Esophagus muscularis mucosa (tissue), 4 donors: Measurements from ENCODE around the gene GXYLT1. TPM values are rescaled to one million over a fixed set of nuclear protein-coding genes. Genes with fewer than 3 reads are reported as not detected.
"Not testable (repeated sequence)": the region's sequence is repeated elsewhere in the genome, so short reads cannot be mapped to it uniquely, and the experiment has no call there.

Source experiments
- DNase-seq: peaks from one replicate; pipeline ENCODE4 v3.0.0-alpha.2; 2017; ENCODE audit errors: extremely low spot score
- H3K27ac ChIP-seq, 4 donors: fragments of 200-600 bp; sonication (generic); replicated peaks in 1 of 4; 1 replicate in 3 of 4; 2 replicates in 1 of 4; pipeline ENCODE4 v1.5.1; 2016 to 2019; ENCODE audit warnings: mild to moderate bottlenecking in 1 of 4
- H3K27me3 ChIP-seq, 4 donors: fragments of 200-600 bp; sonication (generic); one replicate each; pipeline versions ENCODE4 v1.5.1 to v1.6.0; 2016 to 2019
- H3K36me3 ChIP-seq, 4 donors: fragments of 200-600 bp; sonication (generic); one replicate each; pipeline ENCODE4 v1.5.1; 2016 to 2019
- H3K4me1 ChIP-seq, 4 donors: fragments of 200-600 bp; sonication (generic); one replicate each; pipeline ENCODE4 v1.5.1; 2016 to 2019
- H3K4me3 ChIP-seq, 4 donors: fragments of 200-600 bp; sonication (generic); 1 replicate in 2 of 4; 2 replicates in 2 of 4; pipeline ENCODE4 v1.5.1; 2016 to 2019; ENCODE audit warnings: mild to moderate bottlenecking in 4 of 4, moderate library complexity in 1 of 4
- H3K9me3 ChIP-seq, 4 donors: fragments of 200-600 bp; sonication (generic); 1 replicate in 3 of 4; 2 replicates in 1 of 4; pipeline ENCODE4 v1.5.1; 2016 to 2019
- EP300 ChIP-seq: sonication (generic); formaldehyde crosslinking; IDR thresholded peaks from one replicate; pipeline ENCODE4 v1.6.1; 2017; ENCODE audit warnings: antibody characterized with exemption
- POLR2A ChIP-seq: fragments of 450-650 bp; IDR thresholded peaks from one replicate; pipeline ENCODE4 v1.6.1; 2017; ENCODE audit warnings: antibody characterized with exemption, moderate library complexity, mild to moderate bottlenecking, low read depth
- POLR2AphosphoS5 ChIP-seq, 2 donors: sonication (generic); formaldehyde crosslinking; IDR thresholded peaks; one replicate each; pipeline ENCODE4 v1.6.1; 2017; ENCODE audit warnings: antibody characterized with exemption in 2 of 2
- WGBS: methylation state at CpG from one replicate; pipeline ENCODE4 v1.1.5; 2018; 5-methylcytosine and 5-hydroxymethylcytosine counted together
- intact Hi-C: fragments of 100-400 bp; cut with DNase I; formaldehyde crosslinking; loops from one replicate; pipeline ENCODE4 v1.15.1; 2023
- total RNA-seq, 4 donors: library from RNA; depleted of rRNA; stranded (reverse); fragments of >200 nt; gene quantifications; one replicate each; pipeline versions ENCODE4 v1.1.0 to v1.2.1, GENCODE V29; 2016
- TF ChIP-seq, protein P1 (sequence below), 3 experiments: fragments of 200-600 bp in 2 of 3; fragments of 450-650 bp in 1 of 3; sonication (generic) in 2 of 3; IDR thresholded peaks; one replicate each; pipeline ENCODE4 v1.5.1; 2017 to 2019; ENCODE audit warnings: antibody characterized with exemption in 3 of 3, mild to moderate bottlenecking in 2 of 3, moderate library complexity in 1 of 3

Gene GXYLT1
- total RNA-seq, 4 donors from 2014 or later = 9.7 to 13.7 (median 12.1) TPM

DNA sequence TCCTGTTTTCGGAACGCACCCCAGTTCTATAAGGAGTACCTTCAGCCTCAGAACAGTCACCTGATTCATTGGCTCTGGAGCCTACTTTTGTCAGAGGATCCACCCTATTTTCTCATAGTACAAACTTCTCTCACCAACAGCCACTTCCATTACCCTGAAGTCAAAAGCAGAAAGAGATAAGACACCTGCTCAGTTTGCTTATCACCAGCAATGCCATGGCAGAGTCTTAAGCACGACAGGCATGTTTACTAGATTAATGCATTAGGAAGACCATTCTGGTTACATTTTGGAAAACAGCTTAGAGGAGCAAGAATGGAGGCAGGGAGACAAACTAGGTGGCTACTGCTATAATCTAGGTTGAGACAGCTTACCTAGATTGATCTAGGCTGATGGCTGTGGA is 67.7 kb downstream of the GXYLT1 start:
- no peak for DNase-seq
- intact Hi-C loops = no loop called here
- no peak overlapping the region for H3K4me3 ChIP-seq
- no peaks in the 10 kb centered on the region for H3K4me1 ChIP-seq
- TF ChIP-seq, protein P1, sequence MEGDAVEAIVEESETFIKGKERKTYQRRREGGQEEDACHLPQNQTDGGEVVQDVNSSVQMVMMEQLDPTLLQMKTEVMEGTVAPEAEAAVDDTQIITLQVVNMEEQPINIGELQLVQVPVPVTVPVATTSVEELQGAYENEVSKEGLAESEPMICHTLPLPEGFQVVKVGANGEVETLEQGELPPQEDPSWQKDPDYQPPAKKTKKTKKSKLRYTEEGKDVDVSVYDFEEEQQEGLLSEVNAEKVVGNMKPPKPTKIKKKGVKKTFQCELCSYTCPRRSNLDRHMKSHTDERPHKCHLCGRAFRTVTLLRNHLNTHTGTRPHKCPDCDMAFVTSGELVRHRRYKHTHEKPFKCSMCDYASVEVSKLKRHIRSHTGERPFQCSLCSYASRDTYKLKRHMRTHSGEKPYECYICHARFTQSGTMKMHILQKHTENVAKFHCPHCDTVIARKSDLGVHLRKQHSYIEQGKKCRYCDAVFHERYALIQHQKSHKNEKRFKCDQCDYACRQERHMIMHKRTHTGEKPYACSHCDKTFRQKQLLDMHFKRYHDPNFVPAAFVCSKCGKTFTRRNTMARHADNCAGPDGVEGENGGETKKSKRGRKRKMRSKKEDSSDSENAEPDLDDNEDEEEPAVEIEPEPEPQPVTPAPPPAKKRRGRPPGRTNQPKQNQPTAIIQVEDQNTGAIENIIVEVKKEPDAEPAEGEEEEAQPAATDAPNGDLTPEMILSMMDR (IDR thresholded peaks at IDR 0.05) = no peak
- no peak for TF ChIP-seq POLR2AphosphoS5 (IDR thresholded peaks at IDR 0.05)
- TF ChIP-seq EP300 = no peak
- no peak for TF ChIP-seq POLR2A
- WGBS = 78% methylated on average over 3 of the region's 3 CpGs
- H3K27me3 ChIP-seq = no peaks in the 10 kb centered on the region
- peaks cover 0 to 10% (median under 1%) of the 10 kb centered on the region in 4 donors for H3K36me3 ChIP-seq
- no peak overlapping the region for H3K27ac ChIP-seq
- H3K9me3 ChIP-seq = no peaks in the 10 kb centered on the region

DNA sequence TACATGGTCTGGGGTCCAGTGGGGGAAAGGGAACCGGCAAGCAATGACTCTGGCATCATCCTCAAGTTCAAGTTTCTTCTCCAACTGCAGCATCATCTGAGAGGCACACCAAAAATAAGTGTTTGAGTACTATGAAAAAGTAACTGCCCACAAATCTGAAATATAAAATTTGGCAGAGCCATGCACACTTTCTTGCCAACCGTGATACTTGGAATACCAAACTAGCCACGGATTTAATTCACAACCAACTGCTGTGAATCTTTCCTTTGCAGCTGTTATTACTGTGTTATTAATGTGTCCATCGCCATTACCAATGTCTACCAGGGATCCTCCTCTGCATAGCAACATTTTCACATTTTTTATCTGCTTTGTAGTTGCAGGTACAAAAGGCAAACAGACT is 74.6 kb downstream of the GXYLT1 start:
- WGBS = 68% methylated on average over 4 of the region's 4 CpGs
- TF ChIP-seq POLR2AphosphoS5 (IDR thresholded peaks at IDR 0.05) = no peak
- no peak for TF ChIP-seq POLR2A
- TF ChIP-seq EP300 = no peak
- TF ChIP-seq, protein P1 (IDR thresholded peaks at IDR 0.05) = no peak
- H3K36me3 ChIP-seq = no peaks in the 10 kb centered on the region
- no peak for DNase-seq
- intact Hi-C loops = no loop called here
- no peak overlapping the region for H3K27ac ChIP-seq
- H3K27me3 ChIP-seq = no peaks in the 10 kb centered on the region
- H3K9me3 ChIP-seq = no peaks in the 10 kb centered on the region
- H3K4me1 ChIP-seq = no peaks in the 10 kb centered on the region
- no peak overlapping the region for H3K4me3 ChIP-seq

DNA sequence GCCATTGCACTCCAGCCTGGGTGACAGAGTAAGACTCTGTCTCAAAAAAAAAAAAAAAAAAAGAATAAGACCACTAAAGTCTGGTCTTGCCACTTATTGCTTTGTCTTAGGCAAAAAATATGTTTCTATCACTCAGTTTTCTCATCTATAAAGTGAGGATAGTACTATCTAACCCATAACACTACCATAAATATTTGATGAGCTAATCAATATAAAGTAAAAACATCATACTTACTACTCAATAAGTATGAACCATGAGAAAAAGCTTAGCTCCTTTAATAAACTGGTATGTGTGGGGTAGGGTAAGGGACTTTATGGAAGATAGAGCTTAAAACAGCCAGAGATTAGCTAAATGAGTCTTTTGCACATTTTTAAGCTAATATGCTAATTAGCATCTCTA is 85.5 kb downstream of the GXYLT1 start:
- no peak for DNase-seq
- Histone ChIP-seq H3K4me1 (no peaks in the 10 kb centered on the region), H3K27ac (no peak overlapping the region), H3K27me3 (no peaks in the 10 kb centered on the region), H3K9me3 (peaks cover 0 to 13% (median 8%) of the 10 kb centered on the region in 4 donors), H3K36me3 (no peaks in the 10 kb centered on the region), H3K4me3 (no peak overlapping the region)
- intact Hi-C loops = no loop called here
- TF ChIP-seq POLR2AphosphoS5 (IDR thresholded peaks at IDR 0.05) (no peak), POLR2A (no peak), EP300 (no peak)
- TF ChIP-seq, protein P1 (IDR thresholded peaks at IDR 0.05) = no peak

DNA sequence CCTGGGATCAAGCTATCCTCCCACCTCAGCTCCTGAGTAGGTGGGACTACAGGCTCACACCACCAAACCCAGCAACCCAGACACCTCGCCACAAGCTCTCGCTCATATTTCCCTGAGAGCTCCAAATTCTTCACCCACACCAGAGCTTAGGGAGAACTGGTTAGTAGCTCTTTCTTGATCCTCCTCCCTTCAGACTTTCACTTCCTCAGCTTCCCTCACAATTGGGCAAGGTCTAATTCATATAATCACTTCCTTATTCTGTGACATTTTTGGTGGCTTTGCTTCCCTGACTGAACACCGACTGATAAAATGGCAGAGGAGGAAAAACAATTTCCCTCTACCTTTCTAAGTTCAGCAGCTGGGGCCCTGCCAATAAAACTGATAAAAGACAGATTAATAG is 88.5 kb downstream of the GXYLT1 start:
- no peak overlapping the region for H3K27ac ChIP-seq
- intact Hi-C loops = no loop called here
- H3K4me3 ChIP-seq = no peak overlapping the region
- DNase-seq = no peak
- peaks cover 0 to 5% (median 0%) of the 10 kb centered on the region in 4 donors for H3K9me3 ChIP-seq
- H3K36me3 ChIP-seq = no peaks in the 10 kb centered on the region
- WGBS = 97% methylated on average over 3 of the region's 3 CpGs
- no peaks in the 10 kb centered on the region for H3K27me3 ChIP-seq
- TF ChIP-seq EP300 (no peak), POLR2AphosphoS5 (IDR thresholded peaks at IDR 0.05) (no peak), POLR2A (no peak)
- TF ChIP-seq, protein P1 (IDR thresholded peaks at IDR 0.05) = no peak
- no peaks in the 10 kb centered on the region for H3K4me1 ChIP-seq

DNA sequence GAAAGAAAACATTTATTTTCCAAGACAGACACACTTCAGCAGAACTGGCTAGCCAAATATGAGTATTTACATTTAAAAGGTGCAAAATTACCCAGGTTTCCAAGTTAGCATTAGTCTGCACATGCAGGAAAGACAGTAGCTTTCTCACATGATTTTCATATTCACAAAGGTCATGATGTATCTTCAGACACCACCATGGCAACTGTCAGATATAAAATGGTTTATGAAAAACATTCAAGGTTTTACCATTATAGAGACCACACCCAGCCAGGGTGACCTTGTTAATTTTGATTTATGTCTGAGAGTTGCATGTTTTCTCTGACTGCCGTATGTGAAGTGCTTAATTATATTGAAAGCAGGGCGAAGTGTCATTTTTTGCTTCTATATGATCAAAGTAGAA is 91.2 kb downstream of the GXYLT1 start:
- DNase-seq = no peak
- no peak for TF ChIP-seq POLR2AphosphoS5 (IDR thresholded peaks at IDR 0.05)
- no peak for TF ChIP-seq EP300
- TF ChIP-seq, protein P1 (IDR thresholded peaks at IDR 0.05) = no peak
- TF ChIP-seq POLR2A = no peak
- H3K9me3 ChIP-seq = no peaks in the 10 kb centered on the region
- no peaks in the 10 kb centered on the region for H3K36me3 ChIP-seq
- intact Hi-C loops = no loop called here
- H3K4me1 ChIP-seq = no peaks in the 10 kb centered on the region
- WGBS = 79% methylated on average over 2 of the region's 2 CpGs
- no peak overlapping the region for H3K4me3 ChIP-seq
- no peak overlapping the region for H3K27ac ChIP-seq
- no peaks in the 10 kb centered on the region for H3K27me3 ChIP-seq

DNA sequence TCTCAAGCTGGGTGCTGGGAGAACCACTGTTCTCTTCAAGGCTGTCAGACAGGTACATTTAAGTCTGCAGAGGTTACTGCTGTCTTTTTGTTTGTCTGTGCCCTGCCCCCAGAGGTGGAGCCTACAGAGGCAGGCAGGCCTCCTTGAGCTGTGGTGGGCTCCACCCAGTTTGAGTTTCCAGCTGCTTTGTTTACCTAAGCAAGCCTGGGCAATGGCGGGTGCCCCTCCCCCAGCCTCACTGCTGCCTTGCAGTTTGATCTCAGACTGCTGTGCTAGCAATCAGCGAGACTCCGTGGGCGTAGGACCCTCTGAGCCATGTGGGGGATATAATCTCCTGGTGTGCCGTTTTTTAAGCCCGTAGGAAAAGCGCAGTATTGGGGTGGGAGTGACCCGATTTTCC is 95.7 kb downstream of the GXYLT1 start:
- H3K27me3 ChIP-seq, intact Hi-C loops, H3K4me3 ChIP-seq, H3K36me3 ChIP-seq, H3K4me1 ChIP-seq, H3K27ac ChIP-seq, DNase-seq: not testable (repeated sequence)
- peaks cover 0 to 11% (median 3%) of the 10 kb centered on the region in 4 donors for H3K9me3 ChIP-seq
- WGBS = 93% methylated on average over 8 of the region's 8 CpGs
